ENCODE data around the gene TCF7.

Gene TCF7

DNA sequence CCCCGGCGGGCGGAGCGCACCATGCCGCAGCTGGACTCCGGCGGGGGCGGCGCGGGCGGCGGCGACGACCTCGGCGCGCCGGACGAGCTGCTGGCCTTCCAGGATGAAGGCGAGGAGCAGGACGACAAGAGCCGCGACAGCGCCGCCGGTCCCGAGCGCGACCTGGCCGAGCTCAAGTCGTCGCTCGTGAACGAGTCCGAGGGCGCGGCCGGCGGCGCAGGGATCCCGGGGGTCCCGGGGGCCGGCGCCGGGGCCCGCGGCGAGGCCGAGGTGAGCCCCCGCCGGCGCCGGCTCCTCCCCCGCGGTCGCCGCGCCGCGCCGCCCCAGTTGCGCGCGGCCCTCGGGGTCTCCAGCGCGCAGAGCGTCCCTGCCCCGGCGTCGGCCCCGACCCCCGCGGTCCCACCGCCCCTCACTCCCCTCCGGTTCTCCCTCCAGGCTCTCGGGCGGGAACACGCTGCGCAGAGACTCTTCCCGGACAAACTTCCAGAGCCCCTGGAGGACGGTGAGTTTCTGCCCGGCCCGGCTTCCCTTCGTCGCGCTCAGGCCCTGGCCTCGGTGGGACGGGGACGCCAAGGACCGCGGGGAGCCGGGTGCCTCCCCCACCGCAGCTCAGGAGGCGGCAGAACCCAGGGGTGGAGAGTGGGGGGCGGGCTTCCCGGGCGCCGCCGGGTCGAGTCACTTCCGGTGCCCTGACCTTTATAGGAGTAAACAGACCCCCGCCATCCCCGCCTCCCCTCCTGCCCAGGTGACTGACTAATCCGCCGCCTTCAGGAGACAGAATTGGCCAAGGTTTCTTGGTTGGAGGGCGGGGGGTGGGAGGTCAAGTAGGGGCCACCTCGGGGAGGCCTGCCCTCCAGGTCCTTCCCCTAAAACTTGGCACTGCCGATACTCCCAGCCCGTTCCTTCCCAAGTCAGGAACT lies 665 bp downstream of the TCF7 start:
- DNase-seq, result peak; percentile 62

DNA sequence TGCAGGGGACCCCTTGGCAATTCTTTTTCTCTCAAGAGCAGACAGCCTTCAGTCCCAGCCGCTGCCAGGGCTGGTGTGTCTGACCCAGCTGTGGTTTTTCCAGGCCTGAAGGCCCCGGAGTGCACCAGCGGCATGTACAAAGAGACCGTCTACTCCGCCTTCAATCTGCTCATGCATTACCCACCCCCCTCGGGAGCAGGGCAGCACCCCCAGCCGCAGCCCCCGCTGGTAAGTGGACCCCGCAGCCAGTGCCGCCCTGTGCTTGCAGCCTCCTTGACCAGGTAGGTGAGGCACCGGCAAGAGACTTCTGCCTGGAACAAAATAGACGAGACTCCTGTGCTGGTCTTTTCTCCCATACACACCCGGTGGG lies 1.3 kb downstream of the TCF7 start:
- DNase-seq, result peak; percentile 45

DNA sequence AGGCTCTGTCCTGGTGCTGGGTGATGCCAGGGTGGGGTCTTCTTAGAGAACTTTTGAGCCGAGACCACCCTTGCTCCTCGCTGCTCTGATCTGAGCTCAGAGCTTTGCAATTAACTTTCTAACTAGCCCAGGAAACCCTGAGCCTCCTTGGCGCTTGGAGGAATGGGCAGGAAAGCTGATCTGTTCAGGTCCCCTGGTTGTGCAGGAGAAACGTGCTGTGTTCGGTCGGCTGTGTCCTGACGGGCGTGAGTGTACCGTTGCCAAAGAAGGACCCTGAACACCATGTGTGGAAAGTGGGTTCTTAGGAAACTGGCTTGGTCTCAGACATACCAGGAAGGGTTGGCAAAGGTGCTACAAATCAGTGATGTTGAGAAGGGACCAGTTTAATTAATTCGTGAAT lies 1.8 kb downstream of the TCF7 start:
- no peak for DNase-seq

DNA sequence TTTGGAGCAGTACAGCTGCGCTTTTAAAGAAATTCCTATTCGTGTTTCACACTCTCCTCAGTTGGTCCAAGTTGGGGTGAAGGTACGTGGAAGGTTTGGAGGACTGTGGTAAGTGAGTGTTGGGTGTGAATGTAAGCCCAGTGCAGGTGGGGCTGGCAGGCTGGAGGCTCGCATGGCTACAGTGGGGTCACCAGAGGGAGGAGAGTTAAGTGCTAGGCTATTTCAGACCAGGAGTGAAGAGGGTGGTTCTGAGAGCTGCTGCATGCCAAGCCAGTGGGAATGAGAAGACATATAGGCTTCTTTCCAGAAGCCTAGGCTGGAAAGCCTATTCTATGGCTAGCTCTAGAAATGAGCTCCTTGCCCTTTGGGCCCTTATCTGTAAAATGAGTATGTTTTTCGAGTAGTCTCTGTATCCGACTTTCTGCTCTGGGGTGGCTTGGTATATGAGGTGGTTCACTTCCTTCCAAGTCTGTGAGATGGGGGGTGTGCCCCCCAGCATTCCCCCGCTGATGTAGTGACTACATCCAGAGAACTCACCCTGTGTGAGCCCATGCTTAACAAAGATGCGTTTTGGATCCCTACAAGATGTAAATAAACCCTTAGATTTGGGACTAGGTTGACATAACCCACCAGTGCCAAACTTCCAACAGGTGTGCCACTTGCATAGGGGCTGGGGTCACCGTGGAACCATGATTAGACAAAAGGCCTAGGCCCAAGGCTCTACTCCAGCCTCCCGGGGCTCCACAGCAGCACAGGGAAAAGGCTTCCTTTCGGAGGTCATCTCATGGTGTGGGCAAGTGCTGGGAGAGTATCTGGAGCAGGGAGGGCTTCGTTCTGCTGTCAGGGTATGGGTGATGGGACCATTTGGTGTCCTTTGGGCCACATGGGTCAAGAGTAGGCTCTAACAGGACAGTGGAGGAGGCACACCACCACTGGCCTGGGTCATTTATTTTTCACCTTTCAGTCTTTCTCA lies 2.6 kb downstream of the TCF7 start:
- no peak for DNase-seq

DNA sequence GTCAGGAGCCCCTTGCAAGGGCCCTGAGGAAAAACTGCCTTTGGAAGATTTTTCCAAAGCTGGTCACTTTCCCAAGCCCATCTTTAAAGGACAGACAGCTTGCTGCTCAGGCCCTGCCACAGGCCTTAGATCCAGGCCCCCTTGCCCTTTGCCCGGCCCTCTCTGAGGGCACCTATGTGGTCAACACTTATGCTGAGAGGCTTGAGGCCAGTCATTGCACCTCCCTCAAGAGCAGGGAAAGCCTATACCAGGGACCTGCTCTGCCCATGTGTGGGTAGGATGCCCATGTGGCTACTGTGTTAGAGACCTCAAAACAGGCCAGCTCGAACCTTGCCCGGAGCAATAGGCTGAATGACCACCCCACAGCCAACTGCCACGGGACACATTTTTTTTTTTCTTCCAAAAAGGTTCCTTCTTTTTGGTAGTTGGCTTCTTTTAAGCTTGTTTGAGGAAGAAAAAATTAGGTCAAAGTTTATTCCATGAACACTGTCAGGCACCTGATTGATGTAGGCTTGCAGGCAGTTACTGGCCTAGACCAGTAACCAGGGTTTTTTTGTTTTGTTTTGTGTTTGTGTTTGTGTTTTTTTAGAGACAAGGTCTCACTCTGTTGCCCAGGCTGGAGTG lies 3.8 kb downstream of the TCF7 start:
- no peak for DNase-seq

DNA sequence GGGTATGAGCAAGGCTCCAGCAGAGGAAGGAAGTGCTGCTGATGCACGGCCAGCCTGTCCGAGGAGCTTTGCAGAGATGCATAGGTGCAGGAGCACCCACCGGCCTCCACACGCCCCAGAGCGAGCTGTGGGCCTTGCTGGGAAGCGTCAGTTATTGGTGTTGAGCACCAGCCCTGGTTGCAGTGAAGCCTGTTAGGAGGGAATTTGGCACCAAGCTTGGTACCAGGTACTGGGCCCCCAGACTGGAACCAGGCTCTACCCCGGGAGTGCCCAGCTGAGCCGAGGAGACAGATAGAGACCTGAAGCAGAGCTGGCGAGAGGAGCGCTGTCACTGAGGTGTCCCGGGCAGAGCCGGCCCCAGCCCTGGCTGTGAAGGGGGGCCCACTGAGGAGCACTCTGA lies 5.2 kb downstream of the TCF7 start:
- no peak for DNase-seq

DNA sequence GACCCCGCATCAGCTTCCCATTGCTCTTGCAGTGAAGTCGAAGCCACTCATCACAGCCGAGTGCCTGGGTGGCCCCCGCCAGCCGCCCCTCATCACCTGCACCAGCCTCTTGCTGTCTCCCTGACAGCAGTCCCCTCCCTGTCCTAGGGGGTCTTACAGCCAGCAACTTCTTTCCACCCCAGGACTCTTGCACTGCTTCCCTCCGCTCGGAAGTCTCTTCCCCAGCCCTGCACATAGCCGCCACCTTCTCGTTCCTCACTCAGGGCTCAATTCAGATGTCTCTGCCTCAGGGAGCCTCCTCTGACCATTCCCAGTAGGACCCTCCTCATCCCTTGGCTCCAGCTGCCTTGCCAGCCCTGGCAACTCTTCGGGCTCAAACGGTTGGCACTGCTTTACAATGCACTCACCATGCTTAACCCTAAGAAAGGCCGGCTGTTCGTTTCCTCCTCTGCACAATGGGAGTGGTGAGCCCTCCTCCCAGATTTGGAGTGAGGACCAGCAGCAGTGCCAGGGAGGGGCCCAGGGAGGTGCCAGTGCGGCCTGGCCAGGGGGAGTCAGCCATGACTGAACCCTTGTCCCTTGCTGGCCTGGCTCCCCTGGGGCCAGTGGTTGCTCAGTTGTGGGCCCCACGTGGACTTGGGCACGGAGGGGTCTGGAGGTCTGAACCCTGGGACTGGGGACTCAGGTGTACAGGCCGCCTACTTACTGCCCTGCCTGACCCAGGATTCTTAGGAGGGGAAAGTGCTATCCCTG lies 6.1 kb downstream of the TCF7 start:
- DNase-seq, result no peak

DNA sequence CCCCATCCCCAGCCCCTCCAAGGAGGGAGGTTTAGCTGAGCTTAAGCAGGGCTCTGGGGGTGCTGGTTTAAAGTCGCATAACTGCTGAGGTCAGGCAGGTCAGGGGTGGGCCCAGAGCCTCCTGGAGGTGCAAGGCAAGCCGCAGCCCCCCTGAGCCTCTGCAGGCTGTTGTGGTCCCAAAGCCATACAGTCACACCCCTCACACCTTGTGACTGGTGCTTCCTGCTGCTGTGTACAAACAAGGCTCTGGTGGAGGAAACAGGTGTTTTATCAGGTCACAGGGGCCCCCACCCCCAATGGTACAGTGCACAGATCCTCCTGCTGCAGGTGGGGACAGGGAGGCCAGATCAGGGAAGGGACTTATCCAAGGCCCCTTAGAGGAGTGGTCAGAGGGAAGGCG lies 8.0 kb downstream of the TCF7 start:
- no peak for DNase-seq

DNA sequence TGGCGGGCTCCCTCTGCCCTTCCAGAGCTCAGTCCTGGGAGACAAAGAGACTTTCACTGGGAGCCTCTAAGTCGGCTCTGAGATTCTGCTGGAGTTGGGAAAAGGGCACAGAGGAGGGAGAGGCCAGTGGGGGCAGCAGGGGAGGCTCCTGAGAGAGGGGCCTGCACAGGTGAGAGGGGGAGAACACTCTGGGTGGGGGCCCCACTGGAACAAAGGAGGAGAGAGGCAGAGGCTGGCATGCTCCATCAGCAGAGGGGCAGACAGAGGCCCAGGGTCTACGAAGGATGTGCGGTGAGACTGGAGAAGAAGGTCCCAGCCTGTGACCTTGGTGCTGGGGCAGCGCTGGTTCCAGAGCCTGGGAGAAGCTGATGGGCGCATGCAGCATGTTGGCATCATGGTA lies 8.9 kb downstream of the TCF7 start:
- no peak for DNase-seq

DNA sequence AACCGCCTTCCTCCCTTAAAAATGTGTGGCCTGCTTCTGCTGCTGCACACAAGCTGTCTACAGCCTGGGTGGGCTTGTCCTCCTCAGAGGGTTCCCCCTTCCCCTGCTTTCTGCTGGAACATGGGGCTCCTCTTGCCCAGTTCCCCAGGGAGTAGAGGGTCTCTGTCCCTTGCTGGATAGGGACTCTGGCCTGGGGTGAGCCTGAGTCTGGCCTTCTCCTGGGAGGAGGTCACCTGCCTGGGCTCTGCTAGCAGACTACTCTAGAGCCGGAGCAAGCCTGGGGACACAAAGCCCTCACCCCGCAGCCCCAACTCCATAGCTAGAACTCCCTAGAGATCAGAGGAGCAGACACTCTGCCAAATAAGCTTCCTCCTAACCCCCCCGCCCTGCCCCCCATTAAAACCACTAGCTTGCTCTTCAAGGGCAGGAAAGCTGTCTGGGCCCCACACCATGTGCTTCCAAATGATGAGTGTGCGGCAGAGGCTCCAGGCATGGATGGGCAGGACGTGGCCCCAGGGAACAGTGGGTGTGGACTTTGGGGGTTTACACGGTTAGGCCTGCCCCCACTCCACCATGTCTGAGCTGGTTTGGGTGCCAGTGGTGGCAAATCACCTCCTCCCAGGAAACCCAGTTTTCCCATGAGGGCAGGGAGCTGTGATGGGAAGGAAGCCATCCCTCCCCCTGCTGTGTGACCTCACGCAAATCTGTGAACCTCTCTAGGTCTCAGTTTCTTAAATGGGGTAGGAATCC lies 10.0 kb downstream of the TCF7 start:
- no peak for DNase-seq

DNA sequence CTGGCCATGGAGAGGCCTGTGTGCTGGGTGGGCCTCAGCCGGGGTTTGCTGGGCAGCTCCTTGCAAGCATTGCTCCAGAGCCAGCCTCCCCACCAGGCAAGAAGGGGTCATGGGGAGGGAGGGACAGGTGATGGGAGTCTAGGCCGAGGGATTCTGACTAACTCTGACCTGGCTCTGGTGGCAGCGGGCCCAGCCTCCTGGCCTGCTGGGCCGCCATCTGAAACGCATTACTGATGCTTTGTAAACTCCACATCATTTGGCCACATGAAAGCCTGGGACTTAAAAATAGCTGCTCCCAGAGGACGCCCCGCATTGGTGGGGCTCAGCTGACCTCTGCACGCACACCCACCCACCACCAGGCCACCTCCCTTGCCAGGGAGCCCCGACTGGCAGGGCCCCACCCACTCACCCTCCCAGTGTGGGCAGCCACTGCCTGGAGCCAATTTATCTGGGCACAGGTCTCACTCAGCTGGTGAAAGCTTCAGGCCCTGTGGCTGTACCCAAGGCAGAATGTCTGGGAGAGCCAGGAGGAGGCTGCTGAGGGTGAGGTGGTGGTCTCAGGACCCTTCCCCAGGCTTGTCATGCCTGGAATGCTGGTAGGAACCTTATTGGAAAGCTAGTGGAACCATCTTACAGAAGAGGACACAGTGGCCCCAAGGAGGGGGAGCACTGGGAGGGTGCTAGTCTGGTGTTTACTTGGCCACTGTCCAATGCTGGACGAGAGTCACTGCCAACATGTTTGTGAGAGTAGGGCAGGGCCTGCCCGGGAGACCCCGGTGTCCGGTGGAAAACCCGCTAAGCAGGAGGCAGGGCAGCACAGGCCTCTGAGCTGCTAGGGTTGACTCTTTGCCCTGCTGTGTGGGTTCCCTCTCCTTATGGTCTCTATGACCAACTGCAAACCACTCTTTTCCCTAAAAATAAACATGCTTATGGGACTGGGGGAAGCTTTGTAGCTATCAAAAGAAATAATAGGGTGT lies 10.8 kb downstream of the TCF7 start:
- DNase-seq, result no peak

DNA sequence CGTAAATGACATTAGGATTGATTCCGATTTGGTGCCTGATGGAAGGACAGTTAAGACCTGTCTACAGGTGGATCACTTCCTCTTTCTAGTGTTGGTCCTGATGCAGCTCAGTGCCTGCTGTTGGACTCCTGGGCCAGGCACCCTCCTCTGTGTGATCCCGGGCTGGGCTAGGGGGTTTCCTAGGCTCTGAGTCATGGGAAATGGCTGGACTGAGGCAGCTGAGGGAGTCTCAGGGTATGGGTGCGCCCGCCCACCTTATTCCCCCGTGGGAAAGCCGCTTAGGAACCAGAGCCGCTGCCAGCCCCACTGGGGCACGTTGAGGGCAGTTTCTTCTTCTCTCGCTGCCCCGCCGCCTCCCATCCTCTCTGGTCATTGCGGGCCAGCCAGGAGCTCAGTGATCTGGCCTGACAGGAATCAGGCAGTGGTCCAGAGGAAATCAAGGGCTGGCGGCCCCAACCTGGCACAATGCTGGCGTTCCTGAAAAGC lies 12.9 kb downstream of the TCF7 start:
- no peak for DNase-seq

DNA sequence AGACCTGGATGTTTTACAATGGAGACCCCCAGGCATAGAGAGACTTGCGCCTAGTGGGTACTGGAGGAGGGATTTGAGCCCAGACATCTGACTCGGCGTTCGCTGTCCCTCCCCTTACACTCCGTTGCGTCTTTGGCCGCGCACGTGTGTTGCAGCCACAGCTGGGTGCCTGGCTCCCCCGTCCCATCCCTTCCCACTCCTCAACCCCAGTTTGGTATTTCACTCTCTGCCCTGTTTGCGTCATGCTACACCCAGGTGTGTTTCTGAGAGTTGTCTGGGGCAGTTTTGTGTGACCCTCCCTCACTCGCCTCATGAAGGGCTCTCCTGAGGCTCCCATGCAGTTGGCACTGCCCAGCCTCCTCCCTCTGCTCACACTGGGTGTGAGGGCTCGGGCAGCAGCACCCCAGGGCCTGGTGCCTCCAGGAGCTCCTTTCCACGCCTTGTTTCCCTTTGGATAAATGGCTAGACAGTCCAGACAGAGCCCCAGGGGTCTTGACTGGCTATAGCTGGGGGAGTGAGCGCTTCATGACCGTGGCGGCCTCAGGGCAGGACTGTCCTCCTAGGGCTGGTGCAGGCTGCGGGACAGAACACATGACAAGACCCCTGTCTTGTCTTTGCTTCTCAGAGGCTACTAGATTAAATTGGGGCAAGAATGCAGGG lies 13.6 kb downstream of the TCF7 start:
- no peak for DNase-seq

DNA sequence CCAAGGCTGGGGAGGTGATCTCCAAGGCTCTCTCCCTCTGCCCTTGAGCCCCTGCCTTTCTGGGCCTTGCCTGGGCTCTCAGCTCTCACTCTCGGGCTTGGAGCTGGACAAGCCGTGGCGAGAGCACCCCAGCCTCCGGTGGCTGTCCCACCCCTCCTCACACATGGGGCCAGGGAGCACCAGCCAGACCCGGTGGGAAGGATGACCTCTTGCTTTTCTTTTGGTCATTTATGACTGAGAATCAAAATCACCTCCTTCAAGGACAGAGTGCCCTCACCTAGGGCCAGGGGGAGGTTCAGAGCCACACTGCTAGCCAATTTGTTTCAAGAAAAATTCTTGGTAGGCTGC lies 14.1 kb downstream of the TCF7 start:
- no peak for DNase-seq

DNA sequence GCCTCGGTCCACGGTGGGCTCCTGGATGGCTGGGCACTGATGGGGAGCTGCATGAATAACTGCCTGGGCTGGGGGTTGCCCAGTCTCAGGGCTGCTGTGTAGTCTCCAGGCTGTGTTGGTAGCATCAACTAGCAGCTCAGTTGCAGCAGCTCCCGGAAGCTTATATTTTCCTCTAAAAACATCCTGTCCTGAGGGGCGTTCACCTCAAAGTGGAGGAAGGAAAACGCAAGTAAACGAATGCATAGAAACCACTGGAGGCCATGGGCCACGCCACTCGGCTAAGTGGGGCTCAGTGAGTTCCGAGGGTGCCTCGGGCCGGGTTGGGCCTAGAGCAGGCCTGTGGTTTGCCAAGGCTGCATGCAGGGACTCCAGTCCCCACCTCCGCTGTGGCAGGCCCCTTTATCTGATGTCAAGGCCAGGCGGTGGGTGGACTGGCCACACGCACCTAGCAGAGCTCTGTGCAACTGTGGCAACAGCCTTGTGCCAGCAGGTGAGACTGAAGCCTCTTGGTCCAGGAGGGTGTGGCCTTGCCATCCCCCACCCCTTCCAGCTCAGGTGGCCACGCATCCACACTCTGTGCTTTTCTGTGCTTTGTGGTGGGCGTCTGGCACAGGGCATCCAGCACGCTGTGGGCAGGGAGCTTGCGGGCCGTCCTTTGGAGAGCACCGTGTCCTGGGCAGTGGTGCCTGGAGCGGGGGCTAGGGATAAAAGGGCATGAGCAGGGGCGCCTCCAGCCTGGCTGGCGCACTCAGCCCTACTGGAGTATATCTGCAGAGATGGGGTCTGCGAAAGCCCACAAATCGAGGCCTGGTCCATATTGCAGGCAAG lies 15.1 kb downstream of the TCF7 start:
- no peak for DNase-seq

DNA sequence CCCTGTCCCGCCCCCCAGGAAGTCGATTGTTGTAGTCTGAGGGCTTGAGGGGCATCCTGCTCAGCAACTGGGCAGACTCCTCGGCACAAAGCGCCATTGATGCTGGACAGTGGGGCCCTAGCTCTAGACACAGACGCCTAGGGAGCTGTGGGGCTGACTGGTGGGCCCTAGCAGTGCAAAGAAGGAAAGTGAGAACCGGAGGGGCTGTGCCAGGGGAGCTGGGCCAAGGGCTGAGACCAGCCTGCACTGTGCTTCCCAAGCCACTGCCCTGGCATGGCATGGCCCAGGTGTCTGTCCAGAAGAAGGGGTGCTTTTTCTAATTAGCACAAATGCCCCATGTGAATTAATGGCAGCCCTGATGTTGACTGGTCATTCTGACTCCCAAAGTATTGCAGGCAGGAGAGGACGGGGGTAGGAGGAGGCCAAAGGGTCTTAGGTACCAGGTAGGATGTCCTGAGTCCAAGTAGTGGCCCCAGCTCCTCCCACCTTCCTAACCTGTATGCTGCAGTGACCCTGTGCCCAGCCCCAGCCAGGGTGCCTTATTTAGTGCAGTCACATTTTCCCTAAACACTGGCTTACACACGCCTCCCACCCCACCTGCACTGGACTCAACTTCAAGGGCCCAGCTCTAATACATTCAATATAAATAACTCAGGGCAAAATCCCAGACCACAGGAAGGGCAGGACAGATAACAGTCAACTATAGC lies 15.9 kb downstream of the TCF7 start:
- no peak for DNase-seq

DNA sequence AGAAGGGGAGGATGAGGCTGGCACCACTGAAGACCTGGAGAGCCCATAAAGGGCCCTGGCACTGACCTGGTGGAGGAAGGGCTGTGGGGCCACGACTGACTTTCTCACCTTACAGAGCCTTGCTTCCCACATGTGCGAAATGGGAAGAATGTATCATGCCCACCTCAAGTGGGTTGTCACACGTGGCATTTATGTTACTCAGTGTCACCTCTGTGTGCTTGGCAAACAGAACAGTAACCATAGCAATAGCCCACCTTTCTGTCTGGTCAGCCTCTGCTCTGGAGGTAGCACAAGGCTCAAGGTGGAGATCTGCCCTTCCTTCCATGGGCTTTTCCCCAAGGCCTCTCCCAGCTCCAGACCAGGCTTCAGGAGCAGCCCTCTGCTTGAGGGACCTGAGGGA lies 16.7 kb downstream of the TCF7 start:
- no peak for DNase-seq

DNA sequence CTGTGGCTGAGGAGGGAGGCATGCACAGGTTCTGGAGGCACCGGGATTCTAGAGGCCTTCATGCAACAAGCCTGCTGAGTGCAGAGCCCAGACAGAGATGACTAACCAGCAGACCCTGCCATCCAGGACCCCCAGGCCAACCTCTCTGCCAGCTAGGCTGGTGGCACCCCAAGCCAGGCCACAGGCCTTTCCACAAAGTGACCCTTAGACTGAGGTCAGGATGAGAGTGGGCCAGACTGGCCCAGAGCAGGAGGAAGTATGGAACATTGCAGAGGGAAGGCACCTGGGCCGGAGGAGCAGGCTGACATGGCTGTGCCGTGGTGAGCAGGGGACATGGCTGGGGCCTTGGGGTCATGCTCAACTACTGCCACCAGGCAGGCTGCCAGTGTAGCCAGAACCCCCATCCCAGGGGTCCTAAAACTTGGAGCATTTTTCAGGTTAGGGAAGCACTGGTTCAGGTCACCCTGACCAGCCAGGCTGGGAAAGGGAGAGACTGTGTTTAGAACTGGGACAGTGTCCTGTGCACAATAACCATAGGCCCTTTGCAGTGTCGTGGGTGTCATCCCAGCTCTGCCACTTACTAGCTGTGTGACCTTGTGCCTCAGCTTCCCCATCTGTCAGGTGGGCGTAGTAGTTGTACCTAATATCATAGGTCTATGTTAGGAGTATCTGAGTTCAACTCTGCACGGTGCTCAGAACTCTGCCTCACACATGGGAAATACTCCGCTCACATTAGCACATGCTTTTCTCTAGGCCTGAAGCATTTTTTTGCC lies 17.3 kb downstream of the TCF7 start:
- DNase-seq, result no peak
